Activated naive CD8-positive, alpha-beta T cell treated with anti-CD3 and anti-CD28 coated beads for 36 hours (primary cell): ENCODE results near the gene FNIP2. TPM values are rescaled to one million over a fixed set of nuclear protein-coding genes. Genes with fewer than 3 reads are reported as not detected.
"Not testable (repeated sequence)": the region's sequence is repeated elsewhere in the genome, so short reads cannot be mapped to it uniquely, and the experiment has no call there.

Experiments used
- DNase-seq: peaks from one replicate; pipeline ENCODE4 v3.0.0; 2021
- H3K27ac Mint-ChIP-seq: one replicate; pipeline ENCODE4 v1.8.0; 2022; ENCODE audit warnings: mild to moderate bottlenecking, moderate library complexity, mixed read lengths
- H3K27me3 Mint-ChIP-seq: one replicate; pipeline ENCODE4 v1.8.0; 2022; ENCODE audit warnings: mild to moderate bottlenecking, mixed read lengths
- H3K36me3 Mint-ChIP-seq: one replicate; pipeline ENCODE4 v1.8.0; 2021; ENCODE audit warnings: mild to moderate bottlenecking, mixed read lengths
- H3K4me1 Mint-ChIP-seq: one replicate; pipeline ENCODE4 v1.8.0; 2021; ENCODE audit warnings: mixed read lengths
- H3K4me3 Mint-ChIP-seq: one replicate; pipeline ENCODE4 v1.8.0; 2022; ENCODE audit warnings: mild to moderate bottlenecking, moderate library complexity, mixed read lengths
- H3K9me3 Mint-ChIP-seq: one replicate; pipeline ENCODE4 v1.8.0; 2022; ENCODE audit warnings: mixed read lengths
- total RNA-seq, 2 experiments: library from RNA; stranded (reverse); gene quantifications; one replicate each; pipeline ENCODE4 v1.2.3, GENCODE V29; 2021

The FNIP2 gene
- total RNA-seq, 2 experiments from 2014 or later, result 10.9 to 11.5 TPM

- H3K4me3 Mint-ChIP-seq, result no peak overlapping the region
- H3K27me3 Mint-ChIP-seq, result no peaks in the 10 kb centered on the region
- H3K36me3 Mint-ChIP-seq, result peaks cover 9% of the 10 kb centered on the region
- no peaks in the 10 kb centered on the region for H3K9me3 Mint-ChIP-seq
- DNase-seq, result no peak
- H3K4me1 Mint-ChIP-seq, result no peaks in the 10 kb centered on the region
- H3K27ac Mint-ChIP-seq, result no peak overlapping the region
These were observed 96.8 kb downstream of the FNIP2 start for GRCh38 chr4:158865520-158866177.

- no peaks in the 10 kb centered on the region for H3K9me3 Mint-ChIP-seq
- H3K27me3 Mint-ChIP-seq, result no peaks in the 10 kb centered on the region
- H3K4me1 Mint-ChIP-seq, result no peaks in the 10 kb centered on the region
- DNase-seq, result no peak
- peaks cover 5% of the 10 kb centered on the region for H3K36me3 Mint-ChIP-seq
- H3K4me3 Mint-ChIP-seq, result no peak overlapping the region
- H3K27ac Mint-ChIP-seq, result no peak overlapping the region
These were observed 100.2 kb downstream of the FNIP2 start for GRCh38 chr4:158869001-158869400.

GRCh38 chr4:158869761-158870160 lies 100.9 kb downstream of the FNIP2 start:
- Mint-ChIP-seq H3K9me3 (no peaks in the 10 kb centered on the region), H3K4me1 (no peaks in the 10 kb centered on the region), H3K36me3 (peaks cover 5% of the 10 kb centered on the region)

GRCh38 chr4:158870282-158870625 lies 101.4 kb downstream of the FNIP2 start:
- DNase-seq, result no peak
- Mint-ChIP-seq H3K27me3 (no peaks in the 10 kb centered on the region), H3K4me3 (no peak overlapping the region), H3K9me3 (no peaks in the 10 kb centered on the region), H3K4me1 (no peaks in the 10 kb centered on the region), H3K27ac (no peak overlapping the region), H3K36me3 (peaks cover 5% of the 10 kb centered on the region)

More at GRCh38 chr4:158869761-158870160, 100.9 kb downstream of the FNIP2 start:
- no peaks in the 10 kb centered on the region for H3K27me3 Mint-ChIP-seq
- no peak overlapping the region for H3K4me3 Mint-ChIP-seq
- no peak overlapping the region for H3K27ac Mint-ChIP-seq
- no peak for DNase-seq

GRCh38 chr4:158870626-158871334 lies 102.0 kb downstream of the FNIP2 start:
- H3K36me3 Mint-ChIP-seq, result peaks cover 5% of the 10 kb centered on the region
- DNase-seq, result no peak
- no peaks in the 10 kb centered on the region for H3K9me3 Mint-ChIP-seq
- H3K4me1 Mint-ChIP-seq, result no peaks in the 10 kb centered on the region
- H3K27me3 Mint-ChIP-seq, result no peaks in the 10 kb centered on the region
- H3K4me3 Mint-ChIP-seq, result no peak overlapping the region
- no peak overlapping the region for H3K27ac Mint-ChIP-seq

- no peaks in the 10 kb centered on the region for H3K27me3 Mint-ChIP-seq
- H3K9me3 Mint-ChIP-seq, result no peaks in the 10 kb centered on the region
- H3K4me1 Mint-ChIP-seq, result no peaks in the 10 kb centered on the region
- no peak for DNase-seq
- H3K4me3 Mint-ChIP-seq, result no peak overlapping the region
- peaks cover 6% of the 10 kb centered on the region for H3K36me3 Mint-ChIP-seq
- no peak overlapping the region for H3K27ac Mint-ChIP-seq
These were observed 102.5 kb downstream of the FNIP2 start for GRCh38 chr4:158871335-158871724.

- peaks cover 23% of the 10 kb centered on the region for H3K36me3 Mint-ChIP-seq
- DNase-seq, result no peak
- H3K4me1 Mint-ChIP-seq, result no peaks in the 10 kb centered on the region
- no peaks in the 10 kb centered on the region for H3K27me3 Mint-ChIP-seq
- peaks cover under 1% of the 10 kb centered on the region for H3K9me3 Mint-ChIP-seq
- no peak overlapping the region for H3K4me3 Mint-ChIP-seq
- no peak overlapping the region for H3K27ac Mint-ChIP-seq
These were observed 105.1 kb downstream of the FNIP2 start for GRCh38 chr4:158873795-158874401.

GRCh38 chr4:158875026-158875425 lies 106.2 kb downstream of the FNIP2 start:
- no peak overlapping the region for H3K4me3 Mint-ChIP-seq
- no peaks in the 10 kb centered on the region for H3K4me1 Mint-ChIP-seq
- H3K27ac Mint-ChIP-seq, result no peak overlapping the region
- H3K36me3 Mint-ChIP-seq, result peaks cover 34% of the 10 kb centered on the region
- H3K9me3 Mint-ChIP-seq, result peaks cover 6% of the 10 kb centered on the region
- DNase-seq, result no peak
- no peaks in the 10 kb centered on the region for H3K27me3 Mint-ChIP-seq

GRCh38 chr4:158875455-158875854 lies 106.6 kb downstream of the FNIP2 start:
- no peaks in the 10 kb centered on the region for H3K27me3 Mint-ChIP-seq

GRCh38 chr4:158877069-158877468 lies 108.2 kb downstream of the FNIP2 start:
- H3K4me1 Mint-ChIP-seq, result no peaks in the 10 kb centered on the region
- H3K27me3 Mint-ChIP-seq, result no peaks in the 10 kb centered on the region
- no peak overlapping the region for H3K27ac Mint-ChIP-seq
- peaks cover 42% of the 10 kb centered on the region for H3K36me3 Mint-ChIP-seq
- no peak for DNase-seq
- no peak overlapping the region for H3K4me3 Mint-ChIP-seq
- peaks cover 6% of the 10 kb centered on the region for H3K9me3 Mint-ChIP-seq

More at GRCh38 chr4:158875455-158875854, 106.6 kb downstream of the FNIP2 start:
- peaks cover 6% of the 10 kb centered on the region for H3K9me3 Mint-ChIP-seq
- no peak overlapping the region for H3K27ac Mint-ChIP-seq
- peaks cover 37% of the 10 kb centered on the region for H3K36me3 Mint-ChIP-seq
- H3K4me3 Mint-ChIP-seq, result no peak overlapping the region
- no peaks in the 10 kb centered on the region for H3K4me1 Mint-ChIP-seq
- DNase-seq, result no peak

GRCh38 chr4:158882142-158882541 lies 113.3 kb downstream of the FNIP2 start:
- DNase-seq, H3K4me3 Mint-ChIP-seq, H3K27me3 Mint-ChIP-seq, H3K27ac Mint-ChIP-seq, H3K9me3 Mint-ChIP-seq, H3K4me1 Mint-ChIP-seq: not testable (repeated sequence)
- peaks cover 40% of the 10 kb centered on the region for H3K36me3 Mint-ChIP-seq

GRCh38 chr4:158884280-158884679 lies 115.5 kb downstream of the FNIP2 start:
- Mint-ChIP-seq H3K4me1 (no peaks in the 10 kb centered on the region), H3K9me3 (peaks cover 2% of the 10 kb centered on the region), H3K27ac (no peak overlapping the region), H3K36me3 (peaks cover 22% of the 10 kb centered on the region), H3K4me3 (no peak overlapping the region), H3K27me3 (no peaks in the 10 kb centered on the region)
- no peak for DNase-seq

- Mint-ChIP-seq H3K9me3 (no peaks in the 10 kb centered on the region), H3K36me3 (peaks cover 12% of the 10 kb centered on the region)
These were observed 116.7 kb downstream of the FNIP2 start for GRCh38 chr4:158885564-158885963.

GRCh38 chr4:158890294-158890693 lies 121.5 kb downstream of the FNIP2 start:
- no peak overlapping the region for H3K27ac Mint-ChIP-seq
- no peaks in the 10 kb centered on the region for H3K27me3 Mint-ChIP-seq
- H3K9me3 Mint-ChIP-seq, result no peaks in the 10 kb centered on the region
- H3K4me1 Mint-ChIP-seq, result no peaks in the 10 kb centered on the region
- H3K4me3 Mint-ChIP-seq, result no peak overlapping the region
- DNase-seq, result no peak
- peaks cover 1% of the 10 kb centered on the region for H3K36me3 Mint-ChIP-seq

More at GRCh38 chr4:158885564-158885963, 116.7 kb downstream of the FNIP2 start:
- H3K27me3 Mint-ChIP-seq, result no peaks in the 10 kb centered on the region
- H3K4me3 Mint-ChIP-seq, result no peak overlapping the region
- H3K27ac Mint-ChIP-seq, result no peak overlapping the region
- DNase-seq, result no peak
- no peaks in the 10 kb centered on the region for H3K4me1 Mint-ChIP-seq

GRCh38 chr4:158891256-158891655 lies 122.4 kb downstream of the FNIP2 start:
- no peaks in the 10 kb centered on the region for H3K4me1 Mint-ChIP-seq
- no peaks in the 10 kb centered on the region for H3K27me3 Mint-ChIP-seq
- H3K4me3 Mint-ChIP-seq, result no peak overlapping the region
- no peak for DNase-seq
- no peak overlapping the region for H3K27ac Mint-ChIP-seq
- H3K9me3 Mint-ChIP-seq, result no peaks in the 10 kb centered on the region
- H3K36me3 Mint-ChIP-seq, result peaks cover 4% of the 10 kb centered on the region
